WTC11 (cell line): ENCODE data around the gene DTNB.

ENCODE experiments used
- ATF3 ChIP-seq: sonication (generic); formaldehyde crosslinking; conservative IDR thresholded peaks from 2 replicates; pipeline ENCODE4 v1.8.1; 2022; ENCODE audit warnings: mild to moderate bottlenecking, missing genetic modification reagents
- CBFB ChIP-seq: sonication (generic); formaldehyde crosslinking; IDR thresholded peaks from 2 replicates; pipeline ENCODE4 v1.8.1; 2022; ENCODE audit warnings: mild to moderate bottlenecking, low read depth, missing genetic modification reagents
- CREB1 ChIP-seq: sonication (generic); formaldehyde crosslinking; IDR thresholded peaks from 2 replicates; pipeline ENCODE4 v1.8.0; 2023; ENCODE audit warnings: mild to moderate bottlenecking, missing genetic modification reagents
- CTCF ChIP-seq: fragments of 200-600 bp; IDR thresholded peaks from 2 replicates; pipeline ENCODE4 v1.8.0; 2022; ENCODE audit warnings: antibody characterized with exemption
- ELF4 ChIP-seq: sonication (generic); formaldehyde crosslinking; IDR thresholded peaks from 2 replicates; pipeline ENCODE4 v1.8.1; 2022; ENCODE audit warnings: low read depth, mild to moderate bottlenecking, moderate library complexity, missing genetic modification reagents
- ETV6 ChIP-seq: sonication (generic); formaldehyde crosslinking; IDR thresholded peaks from 2 replicates; pipeline ENCODE4 v1.8.1; 2022; ENCODE audit warnings: mild to moderate bottlenecking, missing genetic modification reagents
- GRHL2 ChIP-seq: fragments of 250-450 bp; sonication (Bioruptor Pico); IDR thresholded peaks from 2 replicates; pipeline ENCODE4 v1.8.0; 2022; ENCODE audit warnings: mild to moderate bottlenecking, moderate library complexity; ENCODE audit not compliant: insufficient replicate concordance, severe bottlenecking
- HMGXB4 ChIP-seq: sonication (generic); formaldehyde crosslinking; IDR thresholded peaks from 2 replicates; pipeline ENCODE4 v1.8.1; 2023; ENCODE audit warnings: mild to moderate bottlenecking, moderate library complexity, missing genetic modification reagents
- PRDM15 ChIP-seq: sonication (generic); formaldehyde crosslinking; IDR thresholded peaks from 2 replicates; pipeline ENCODE4 v1.8.0; 2022; ENCODE audit warnings: missing genetic modification reagents
- STAT6 ChIP-seq: sonication (generic); formaldehyde crosslinking; conservative IDR thresholded peaks from 2 replicates; pipeline ENCODE4 v1.8.1; 2023; ENCODE audit warnings: mild to moderate bottlenecking, low read depth, missing genetic modification reagents, moderate library complexity
- USF2 ChIP-seq: sonication (generic); formaldehyde crosslinking; IDR thresholded peaks from 2 replicates; pipeline ENCODE4 v1.8.1; 2023; ENCODE audit warnings: mild to moderate bottlenecking, missing genetic modification reagents, moderate library complexity
- ZBTB43 ChIP-seq: sonication (generic); formaldehyde crosslinking; IDR thresholded peaks from 2 replicates; pipeline ENCODE4 v1.8.1; 2023; ENCODE audit warnings: mild to moderate bottlenecking, missing genetic modification reagents
- ZNF317 ChIP-seq: sonication (generic); formaldehyde crosslinking; IDR thresholded peaks from 2 replicates; pipeline ENCODE4 v1.8.1; 2023; ENCODE audit warnings: low read depth, mild to moderate bottlenecking, moderate library complexity, missing genetic modification reagents, borderline replicate concordance

GRCh38 chr2:25481381-25482300 is 191.7 kb downstream of the DTNB start:
- no peak for TF ChIP-seq CTCF
- no peak for TF ChIP-seq HMGXB4 (CRISPR knock-in tag)
- TF ChIP-seq ZNF317, result no peak
- TF ChIP-seq ELF4 (CRISPR knock-in tag), result no peak
- TF ChIP-seq USF2 (CRISPR knock-in tag), result no peak
- TF ChIP-seq STAT6 (CRISPR knock-in tag), result no peak
- TF ChIP-seq CREB1 (CRISPR knock-in tag), result no peak
- TF ChIP-seq ZBTB43 (CRISPR knock-in tag), result no peak
- TF ChIP-seq ATF3 (CRISPR knock-in tag), result no peak
- no peak for TF ChIP-seq PRDM15
- TF ChIP-seq ETV6, result no peak
- no peak for TF ChIP-seq CBFB (CRISPR knock-in tag)
- TF ChIP-seq GRHL2 (CRISPR knock-in tag), result no peak
